Chondrocyte (in vitro differentiated cells): ENCODE measurements around the gene SMPD3. TPM values are rescaled to one million over a fixed set of nuclear protein-coding genes. Genes with fewer than 3 reads are reported as not detected.

Source experiments
- DNase-seq: peaks from one replicate; pipeline ENCODE4 v3.0.0; 2021; ENCODE audit warnings: mixed read lengths, low spot score
- H3K27ac Mint-ChIP-seq: one replicate; pipeline ENCODE4 v1.8.0; 2021; ENCODE audit warnings: mild to moderate bottlenecking, moderate library complexity, mixed read lengths; ENCODE audit not compliant: unreplicated experiment
- H3K27me3 Mint-ChIP-seq: 2 replicates; pipeline ENCODE4 v1.8.0; 2021; ENCODE audit warnings: low read depth, mixed read lengths
- H3K36me3 Mint-ChIP-seq: 2 replicates; pipeline ENCODE4 v1.8.0; 2021; ENCODE audit warnings: low read depth, mixed read lengths
- H3K4me1 Mint-ChIP-seq: 2 replicates; pipeline ENCODE4 v1.8.0; 2021; ENCODE audit warnings: low read depth, mild to moderate bottlenecking, mixed read lengths
- H3K4me3 Mint-ChIP-seq: one replicate; pipeline ENCODE4 v1.8.0; 2021; ENCODE audit warnings: mild to moderate bottlenecking, moderate library complexity, mixed read lengths; ENCODE audit not compliant: unreplicated experiment
- H3K9me3 Mint-ChIP-seq: 2 replicates; pipeline ENCODE4 v1.8.0; 2021; ENCODE audit warnings: low read depth, mixed read lengths
- CTCF ChIP-seq: fragments of 200-600 bp; sonication (generic); IDR thresholded peaks from 2 replicates; pipeline ENCODE4 v1.5.0; 2021; ENCODE audit warnings: antibody characterized with exemption, mild to moderate bottlenecking, moderate library complexity
- total RNA-seq: library from RNA; stranded (reverse); gene quantifications from 3 replicates; pipeline ENCODE4 v1.2.1, GENCODE V29; 2021

Gene SMPD3
- total RNA-seq, 1 donor from 2014 or later, result not detected

- TF ChIP-seq CTCF, result no peak
- Mint-ChIP-seq H3K27me3 (no peaks in the 10 kb centered on the region), H3K27ac (no peak overlapping the region), H3K9me3 (no peaks in the 10 kb centered on the region), H3K4me1 (no peaks in the 10 kb centered on the region), H3K4me3 (no peak overlapping the region), H3K36me3 (peaks cover 17% of the 10 kb centered on the region)
- DNase-seq, result no peak
These were observed 90.4 kb downstream of the SMPD3 start for GRCh38 chr16:68357923-68358322.

- no peak overlapping the region for H3K4me3 Mint-ChIP-seq
- no peaks in the 10 kb centered on the region for H3K9me3 Mint-ChIP-seq
- peaks cover 18% of the 10 kb centered on the region for H3K36me3 Mint-ChIP-seq
- DNase-seq, result no peak
- H3K4me1 Mint-ChIP-seq, result no peaks in the 10 kb centered on the region
- no peak overlapping the region for H3K27ac Mint-ChIP-seq
- no peaks in the 10 kb centered on the region for H3K27me3 Mint-ChIP-seq
- no peak for TF ChIP-seq CTCF
These were observed 90.8 kb downstream of the SMPD3 start for GRCh38 chr16:68357521-68357922.

GRCh38 chr16:68356919-68357286 lies 91.4 kb downstream of the SMPD3 start:
- no peak for TF ChIP-seq CTCF
- Mint-ChIP-seq H3K4me3 (no peak overlapping the region), H3K9me3 (no peaks in the 10 kb centered on the region), H3K4me1 (no peaks in the 10 kb centered on the region), H3K27me3 (no peaks in the 10 kb centered on the region), H3K27ac (no peak overlapping the region), H3K36me3 (peaks cover 21% of the 10 kb centered on the region)
- no peak for DNase-seq

- H3K27ac Mint-ChIP-seq, result no peak overlapping the region
- no peaks in the 10 kb centered on the region for H3K4me1 Mint-ChIP-seq
- no peaks in the 10 kb centered on the region for H3K9me3 Mint-ChIP-seq
- TF ChIP-seq CTCF, result no peak
- DNase-seq, result no peak
- H3K4me3 Mint-ChIP-seq, result no peak overlapping the region
- no peaks in the 10 kb centered on the region for H3K27me3 Mint-ChIP-seq
- peaks cover 23% of the 10 kb centered on the region for H3K36me3 Mint-ChIP-seq
These were observed 91.9 kb downstream of the SMPD3 start for GRCh38 chr16:68356249-68356918.

GRCh38 chr16:68355447-68356248 lies 92.7 kb downstream of the SMPD3 start:
- peak; percentile 38 for TF ChIP-seq CTCF
- Mint-ChIP-seq H3K27ac (no peak overlapping the region), H3K27me3 (no peaks in the 10 kb centered on the region), H3K36me3 (peaks cover 23% of the 10 kb centered on the region), H3K9me3 (no peaks in the 10 kb centered on the region), H3K4me1 (no peaks in the 10 kb centered on the region), H3K4me3 (no peak overlapping the region)
- no peak for DNase-seq
